NCI-H2171 (cell line): Measurements from ENCODE around the gene KIRREL3.

Experiments
- DNase-seq: peaks from one replicate; lab custom pipeline; 2025; lab: John Stamatoyannopoulos, UW

The KIRREL3 gene

GRCh38 chr11:126528075-126528474, 472.5 kb downstream of the KIRREL3 start:
- DNase-seq = no peak

- no peak for DNase-seq
These were observed 472.9 kb downstream of the KIRREL3 start for GRCh38 chr11:126527651-126528050.

GRCh38 chr11:126526471-126526870, 474.1 kb downstream of the KIRREL3 start:
- no peak for DNase-seq

GRCh38 chr11:126525702-126526101, 474.9 kb downstream of the KIRREL3 start:
- no peak for DNase-seq

- no peak for DNase-seq
These were observed 475.4 kb downstream of the KIRREL3 start for GRCh38 chr11:126525216-126525615.

GRCh38 chr11:126523441-126524205, 476.9 kb downstream of the KIRREL3 start:
- DNase-seq = no peak

- DNase-seq = no peak
These were observed 478.0 kb downstream of the KIRREL3 start for GRCh38 chr11:126522606-126523005.

GRCh38 chr11:126522152-126522551, 478.4 kb downstream of the KIRREL3 start:
- no peak for DNase-seq

GRCh38 chr11:126521196-126521595, 479.4 kb downstream of the KIRREL3 start:
- DNase-seq = no peak

- no peak for DNase-seq
These were observed 480.5 kb downstream of the KIRREL3 start for GRCh38 chr11:126519764-126520734.

GRCh38 chr11:126518972-126519690, 481.4 kb downstream of the KIRREL3 start:
- DNase-seq = no peak

GRCh38 chr11:126518071-126518971, 482.2 kb downstream of the KIRREL3 start:
- peak; percentile 26 for DNase-seq

GRCh38 chr11:126515501-126515900, 485.1 kb downstream of the KIRREL3 start:
- DNase-seq = no peak

- no peak for DNase-seq
These were observed 486.4 kb downstream of the KIRREL3 start for GRCh38 chr11:126514061-126514693.

- DNase-seq = no peak
These were observed 487.5 kb downstream of the KIRREL3 start for GRCh38 chr11:126512741-126513715.

GRCh38 chr11:126512251-126512650, 488.3 kb downstream of the KIRREL3 start:
- no peak for DNase-seq

- DNase-seq = no peak
These were observed 489.0 kb downstream of the KIRREL3 start for GRCh38 chr11:126511475-126512115.

GRCh38 chr11:126510621-126511370, 489.8 kb downstream of the KIRREL3 start:
- DNase-seq = no peak
